Endothelial cell of umbilical vein (primary cell): ENCODE measurements around the gene SIX4. TPM values are rescaled to one million over a fixed set of nuclear protein-coding genes. Genes with fewer than 3 reads are reported as not detected.
"Not testable (repeated sequence)": the region's sequence is repeated elsewhere in the genome, so short reads cannot be mapped to it uniquely, and the experiment has no call there.

Experiments
- BruUV-seq: library from RNA; stranded (reverse); fragments of 400-500 nt; replicated peaks from 2 replicates; lab custom pipeline; 2021; lab: Mats Ljungman, UMichigan
- CTCF ChIA-PET: fragments of 300-600, 350-600 bp; sonication (Branson Sonifier 250); formaldehyde crosslinking; loops from one replicate; lab custom pipeline; 2021; ENCODE audit warnings: antibody characterized with exemption, inconsistent platforms; lab: Charles Lee
- POLR2A ChIA-PET: fragments of 300-600, 350-600 bp; sonication (Branson Sonifier 250); formaldehyde crosslinking; loops from one replicate; lab custom pipeline; 2021; ENCODE audit warnings: antibody characterized with exemption, inconsistent platforms; lab: Charles Lee
- DNase-seq: peaks from one replicate; pipeline ENCODE4 v3.0.0-alpha.2; 2011; ENCODE audit warnings: low read depth, low spot score
- FAIRE-seq: peaks from 2 replicates; lab custom pipeline; 2011; peaks lifted over from hg19 to GRCh38; lab: Jason Lieb, UNC
- H2AFZ ChIP-seq: 2 replicates; pipeline ENCODE4 v1.6.0; 2012; ENCODE audit warnings: low read depth, low read length, control low read depth, inconsistent platforms
- H3K27ac ChIP-seq: 2 replicates; pipeline ENCODE4 v1.5.1; 2011; ENCODE audit warnings: low read depth, mild to moderate bottlenecking, control low read depth, low read length, moderate library complexity; ENCODE audit not compliant: insufficient read depth
- H3K27me3 ChIP-seq, 2 experiments: 2 replicates each; pipeline versions ENCODE4 v1.6.0 to v1.6.1; 2011; ENCODE audit warnings: low read length in 2 of 2, mixed read lengths in 1 of 2; ENCODE audit not compliant: control insufficient read depth in 2 of 2, insufficient read depth in 2 of 2
- H3K36me3 ChIP-seq, 2 experiments: 2 replicates in 1 of 2; 3 replicates in 1 of 2; pipeline ENCODE4 v1.5.1; 2011; ENCODE audit warnings: low read length in 2 of 2, mild to moderate bottlenecking in 1 of 2, moderate library complexity in 1 of 2; ENCODE audit not compliant: control insufficient read depth in 2 of 2, insufficient read depth in 2 of 2; ENCODE audit errors: extremely low read depth in 1 of 2
- H3K4me1 ChIP-seq: 3 replicates; pipeline ENCODE4 v1.5.1; 2011; ENCODE audit warnings: mild to moderate bottlenecking, low read length; ENCODE audit not compliant: control insufficient read depth, insufficient read depth; ENCODE audit errors: extremely low read depth
- H3K4me2 ChIP-seq: 2 replicates; pipeline ENCODE4 v1.6.1; 2011; ENCODE audit warnings: low read length, control low read depth, mixed read lengths; ENCODE audit not compliant: insufficient read depth
- H3K4me3 ChIP-seq, 3 experiments: fragments of 200-600 bp in 1 of 3; sonication (generic), shearing (Covaris generic) in 1 of 3; replicated peaks in 1 of 3; 2 replicates each; pipeline ENCODE4 v1.5.1; 2011 to 2016; ENCODE audit warnings: control low read depth in 3 of 3, low read length in 3 of 3, mild to moderate bottlenecking in 2 of 3, inconsistent platforms in 1 of 3, low read depth in 1 of 3, moderate library complexity in 1 of 3; ENCODE audit not compliant: insufficient read depth in 1 of 3
- H3K79me2 ChIP-seq: 2 replicates; pipeline ENCODE4 v1.6.0; 2012; ENCODE audit warnings: low read length, inconsistent platforms; ENCODE audit not compliant: control insufficient read depth, insufficient read depth
- H3K9ac ChIP-seq: replicated peaks from 2 replicates; pipeline ENCODE3; 2011; ENCODE audit warnings: low read length, control low read depth; ENCODE audit not compliant: insufficient read depth; ENCODE audit errors: extremely low read depth
- H3K9me1 ChIP-seq: replicated peaks from 3 replicates; pipeline ENCODE4 v1.6.0; 2011; ENCODE audit warnings: mild to moderate bottlenecking, low read length; ENCODE audit not compliant: control insufficient read depth, insufficient read depth; ENCODE audit errors: extremely low read depth
- H3K9me3 ChIP-seq: replicated peaks from 2 replicates; pipeline ENCODE4 v1.5.1; 2012; ENCODE audit warnings: low read length, inconsistent platforms; ENCODE audit not compliant: control insufficient read depth, insufficient read depth
- H4K20me1 ChIP-seq: replicated peaks from 2 replicates; pipeline ENCODE3; 2011; ENCODE audit warnings: mild to moderate bottlenecking, low read length; ENCODE audit not compliant: control insufficient read depth, insufficient read depth; ENCODE audit errors: extremely low read depth
- CTCF ChIP-seq, 2 donors: IDR thresholded peaks; 1 replicate in 1 of 2; 2 replicates in 1 of 2; pipeline ENCODE4 v1.5.1; 2011; ENCODE audit warnings: low read length in 2 of 2, mild to moderate bottlenecking in 2 of 2, moderate library complexity in 2 of 2, control low read depth in 1 of 2, inconsistent platforms in 1 of 2, low read depth in 1 of 2; ENCODE audit not compliant: insufficient read depth in 1 of 2; ENCODE audit errors: extremely low read depth in 1 of 2
- EZH2 ChIP-seq: IDR thresholded peaks from 2 replicates; pipeline ENCODE4 v1.6.1; 2012; ENCODE audit warnings: borderline replicate concordance, low read depth, mild to moderate bottlenecking, moderate library complexity, low read length, inconsistent platforms; ENCODE audit not compliant: severe bottlenecking
- FOS ChIP-seq: IDR thresholded peaks from 2 replicates; pipeline ENCODE4 v1.6.1; 2011; ENCODE audit warnings: mild to moderate bottlenecking, low read length, moderate library complexity, borderline replicate concordance; ENCODE audit not compliant: insufficient read depth
- GATA2 ChIP-seq: IDR thresholded peaks from 2 replicates; pipeline ENCODE4 v1.7.0; 2011; ENCODE audit warnings: low read depth, mild to moderate bottlenecking, moderate library complexity, mixed read lengths, low read length; ENCODE audit not compliant: insufficient read length, insufficient read depth
- JUN ChIP-seq: IDR thresholded peaks from 2 replicates; pipeline ENCODE4 v1.6.1; 2011; ENCODE audit warnings: borderline replicate concordance, low read depth; ENCODE audit not compliant: insufficient read length, insufficient read depth
- MAX ChIP-seq: IDR thresholded peaks from 2 replicates; pipeline ENCODE4 v1.6.1; 2011; ENCODE audit not compliant: insufficient read depth, insufficient read length
- MYC ChIP-seq: IDR thresholded peaks from one replicate; pipeline ENCODE4 v1.6.1; 2011; ENCODE audit warnings: mild to moderate bottlenecking, low read depth, low read length
- POLR2A ChIP-seq: IDR thresholded peaks from 2 replicates; pipeline ENCODE4 v1.6.1; 2012; ENCODE audit warnings: low read depth, mild to moderate bottlenecking, control low read depth, low read length
- POLR2AphosphoS5 ChIP-seq: IDR thresholded peaks from 2 replicates; pipeline ENCODE4 v1.6.1; 2012; ENCODE audit warnings: low read depth, mild to moderate bottlenecking, control low read depth, low read length, moderate library complexity; ENCODE audit not compliant: insufficient read depth
- dilution Hi-C: fragments of 300-500 bp; cut with MboI; formaldehyde crosslinking; loops from one replicate; pipeline ENCODE4 v1.15.0; 2019; ENCODE audit warnings: low sequenced_read_pairs; ENCODE audit not compliant: extremely low pct_ligation_motif_present
- intact Hi-C: fragments of 100-400 bp; cut with micrococcal nuclease; formaldehyde crosslinking; loops from one replicate; pipeline ENCODE4 v1.10.0; 2022
- polyA plus RNA-seq, 4 experiments: library from polyadenylated mRNA; depleted of rRNA in 3 of 4; stranded (reverse) in 3 of 4; unstranded in 1 of 4; fragments of >200 nt; gene quantifications; 2 replicates each; pipeline versions ENCODE4 v1.2.1 to v1.2.3, GENCODE V29; 2011 to 2012; ENCODE audit warnings: missing spikeins in 1 of 4
- total RNA-seq: library from RNA; stranded (reverse); gene quantifications from 2 replicates; pipeline ENCODE4 v1.2.3, GENCODE V29; 2021

The SIX4 gene
- total and polyA plus RNA-seq, 2 donors (not counting 3 experiments of a cell fraction or from before 2014, with no cell fraction given) = 1.8 to 4.7 TPM

GRCh38 chr14:60732840-60733483 is 8.8 kb upstream of the SIX4 start:
- intact Hi-C loops = no loop called here
- no peak for DNase-seq
- TF ChIP-seq FOS (no peak), POLR2AphosphoS5 (no peak), CTCF (IDR thresholded peaks at IDR 0.05; ENCODE audit: extremely low read depth in 1 of 2, insufficient read depth in 1 of 2, low read depth in 1 of 2, low read length in 2 of 2) (no peak), MYC (no peak), EZH2 (no peak), GATA2 (no peak), POLR2A (no peak), JUN (no peak), MAX (no peak)
- H3K79me2 ChIP-seq = peaks cover 24% of the 10 kb centered on the region
- POLR2A ChIA-PET = no interaction called here
- H3K9me1 ChIP-seq = no peaks in the 10 kb centered on the region
- H3K4me2 ChIP-seq = no peak overlapping the region
- H3K27me3 ChIP-seq = peaks cover 16 to 42% of the 10 kb centered on the region in 2 experiments
- H3K4me3 ChIP-seq = no peak overlapping the region
- dilution Hi-C loops = no loop called here
- no peak overlapping the region for H2AFZ ChIP-seq
- H3K9me3 ChIP-seq = no peaks in the 10 kb centered on the region
- no peaks in the 10 kb centered on the region for H4K20me1 ChIP-seq
- H3K36me3 ChIP-seq = no peaks in the 10 kb centered on the region
- H3K9ac ChIP-seq = no peak overlapping the region
- H3K27ac ChIP-seq = no peak overlapping the region
- no peak for FAIRE-seq
- CTCF ChIA-PET = interaction anchor here (0.8 to 1.9 kb wide), 5 partner anchors 9 to 520 kb away, joined by 3 to 4 read pairs (median 3); partner anchors contain the start of gene SIX4
- peaks cover 16% of the 10 kb centered on the region for H3K4me1 ChIP-seq
- BruUV-seq = no TSS peak

GRCh38 chr14:60731291-60731690 is 7.1 kb upstream of the SIX4 start:
- H3K9me3 ChIP-seq, H3K4me3 ChIP-seq, H3K9me1 ChIP-seq, BruUV-seq, H3K36me3 ChIP-seq, H3K4me2 ChIP-seq, POLR2A ChIA-PET, FAIRE-seq, DNase-seq, dilution Hi-C loops, H2AFZ ChIP-seq, H3K9ac ChIP-seq, H3K27ac ChIP-seq, intact Hi-C loops, H4K20me1 ChIP-seq, CTCF ChIA-PET: not testable (repeated sequence)
- H3K27me3 ChIP-seq = peaks cover 22 to 47% of the 10 kb centered on the region in 2 experiments
- peaks cover 12% of the 10 kb centered on the region for H3K79me2 ChIP-seq
- H3K4me1 ChIP-seq = peaks cover 11% of the 10 kb centered on the region
